NCI-H187 (cell line): ENCODE results near the gene THADA.
"Not testable (repeated sequence)": the region's sequence is repeated elsewhere in the genome, so short reads cannot be mapped to it uniquely, and the experiment has no call there.

Experiments
- DNase-seq, 2 experiments: peaks; one replicate each; lab custom pipeline; 2025; lab: John Stamatoyannopoulos, UW

Gene THADA

GRCh38 chr2:43465234-43465633, 130.6 kb downstream of the THADA start:
- no peak for DNase-seq

GRCh38 chr2:43464590-43464989, 131.2 kb downstream of the THADA start:
- DNase-seq = no peak

- peak; percentile 25 to 34 for DNase-seq
These were observed 132.8 kb downstream of the THADA start for GRCh38 chr2:43462866-43463641.

GRCh38 chr2:43461453-43462073, 134.3 kb downstream of the THADA start:
- DNase-seq = no peak

GRCh38 chr2:43460611-43461365, 135.1 kb downstream of the THADA start:
- no peak for DNase-seq

- DNase-seq = no peak
These were observed 135.7 kb downstream of the THADA start for GRCh38 chr2:43460174-43460546.

GRCh38 chr2:43459446-43460173, 136.2 kb downstream of the THADA start:
- no peak for DNase-seq

- DNase-seq = no peak
These were observed 137.7 kb downstream of the THADA start for GRCh38 chr2:43458014-43458628.

GRCh38 chr2:43455731-43456642, 139.9 kb downstream of the THADA start:
- no peak for DNase-seq

GRCh38 chr2:43455296-43455695, 140.5 kb downstream of the THADA start:
- DNase-seq = no peak

GRCh38 chr2:43454791-43455190, 141.0 kb downstream of the THADA start:
- DNase-seq = no peak

GRCh38 chr2:43453179-43454170, 142.4 kb downstream of the THADA start:
- no peak for DNase-seq

GRCh38 chr2:43452318-43452731, 143.5 kb downstream of the THADA start:
- DNase-seq = no peak

GRCh38 chr2:43450617-43451016, 145.2 kb downstream of the THADA start:
- DNase-seq = no peak

GRCh38 chr2:43448822-43449110, 147.1 kb downstream of the THADA start:
- no peak for DNase-seq

- no peak for DNase-seq
These were observed 147.6 kb downstream of the THADA start for GRCh38 chr2:43448011-43448821.

GRCh38 chr2:43446755-43447154, 149.1 kb downstream of the THADA start:
- DNase-seq = not testable (repeated sequence)

GRCh38 chr2:43445781-43446180, 150.1 kb downstream of the THADA start:
- no peak for DNase-seq
